PC-3 (cell line): ENCODE measurements around the gene TBC1D2. TPM values are rescaled to one million over a fixed set of nuclear protein-coding genes. Genes with fewer than 3 reads are reported as not detected.

Source experiments
- ATAC-seq: fragments of 200-7000 bp; cut with Tn5 transposase; 2 replicates; pipeline ENCODE4 v1.9.1; 2020; ENCODE audit warnings: mild to moderate bottlenecking, moderate library complexity
- BruUV-seq: library from RNA; stranded (reverse); fragments of 400-500 nt; replicated peaks from 2 replicates; lab custom pipeline; 2021; lab: Mats Ljungman, UMichigan
- CTCF ChIA-PET: fragments of 300-600 bp; sonication (Branson Sonifier 250); formaldehyde crosslinking; loops from one replicate; lab custom pipeline; 2022; ENCODE audit warnings: antibody characterized with exemption; lab: Charles Lee
- POLR2A ChIA-PET: fragments of 300-600 bp; sonication (Branson Sonifier 250); formaldehyde crosslinking; loops from one replicate; lab custom pipeline; 2022; ENCODE audit warnings: antibody characterized with exemption; ENCODE audit not compliant: unreplicated experiment; lab: Charles Lee
- DNase-seq: peaks from one replicate; pipeline ENCODE4 v3.0.0-alpha.2; 2015
- H2AFZ ChIP-seq: fragments of 300-600 bp; sonication (generic); 2 replicates; pipeline ENCODE4 v1.6.0; 2016; ENCODE audit warnings: antibody characterized with exemption, low read length
- H3F3A ChIP-seq: fragments of 300-600 bp; sonication (generic); one replicate; pipeline ENCODE4 v1.6.0; 2017; ENCODE audit warnings: antibody characterized with exemption, low read length, control low read depth, mild to moderate bottlenecking; ENCODE audit not compliant: unreplicated experiment
- H3K27ac ChIP-seq: fragments of 300-600 bp; sonication (generic); 2 replicates; pipeline ENCODE4 v1.5.1; 2016; ENCODE audit warnings: mild to moderate bottlenecking, low read length
- H3K27me3 ChIP-seq: fragments of 300-600 bp; sonication (generic); 2 replicates; pipeline ENCODE4 v1.6.1; 2016; ENCODE audit warnings: low read length, mixed read lengths
- H3K36me3 ChIP-seq: fragments of 300-600 bp; sonication (generic); 2 replicates; pipeline ENCODE4 v1.6.1; 2016; ENCODE audit warnings: low read depth, mixed run types, low read length, mixed read lengths
- H3K4me1 ChIP-seq: fragments of 300-600 bp; sonication (generic); 2 replicates; pipeline ENCODE4 v1.5.1; 2016; ENCODE audit warnings: low read length; ENCODE audit not compliant: insufficient read depth
- H3K4me2 ChIP-seq: fragments of 300-600 bp; sonication (generic); 2 replicates; pipeline ENCODE4 v1.6.0; 2016; ENCODE audit warnings: low read length
- H3K4me3 ChIP-seq: fragments of 300-600 bp; sonication (generic); 2 replicates; pipeline ENCODE4 v1.5.1; 2016; ENCODE audit warnings: mild to moderate bottlenecking, low read length, mixed read lengths
- H3K79me2 ChIP-seq: fragments of 300-600 bp; sonication (generic); 2 replicates; pipeline ENCODE4 v1.6.1; 2017; ENCODE audit warnings: low read length, mixed read lengths
- H3K9ac ChIP-seq: fragments of 300-600 bp; sonication (generic); 2 replicates; pipeline ENCODE4 v1.6.0; 2016; ENCODE audit warnings: mild to moderate bottlenecking, low read length
- H3K9me2 ChIP-seq: fragments of 300-600 bp; sonication (generic); replicated peaks from 2 replicates; pipeline ENCODE4 v1.6.1; 2016; ENCODE audit warnings: mixed run types, low read length, mixed read lengths
- H3K9me3 ChIP-seq: fragments of 300-600 bp; sonication (generic); 2 replicates; pipeline ENCODE4 v1.6.1; 2016; ENCODE audit warnings: low read length, mixed read lengths
- H4K20me1 ChIP-seq: fragments of 300-600 bp; sonication (generic); 2 replicates; pipeline ENCODE4 v1.6.1; 2016; ENCODE audit warnings: low read length, mixed read lengths
- CTCF ChIP-seq: fragments of 300-600 bp; sonication (generic); conservative IDR thresholded peaks from 2 replicates; pipeline ENCODE4 v1.5.1; 2017; ENCODE audit warnings: antibody characterized with exemption, low read depth, mild to moderate bottlenecking, low read length
- EZH2 ChIP-seq: fragments of 300-600 bp; sonication (generic); IDR thresholded peaks from one replicate; pipeline ENCODE4 v1.6.1; 2017; ENCODE audit warnings: antibody characterized with exemption, mild to moderate bottlenecking, low read length; ENCODE audit not compliant: unreplicated experiment
- EZH2phosphoT487 ChIP-seq: fragments of 300-600 bp; sonication (generic); IDR thresholded peaks from 2 replicates; pipeline ENCODE4 v1.6.1; 2018; ENCODE audit warnings: mild to moderate bottlenecking, antibody characterized with exemption, low read length, borderline replicate concordance
- intact Hi-C: fragments of 100-400 bp; cut with micrococcal nuclease; formaldehyde crosslinking; loops from 2 replicates; pipeline ENCODE4 v1.9.0; 2023
- total RNA-seq: library from RNA; depleted of rRNA; stranded (reverse); fragments of >200 nt; gene quantifications from 2 replicates; pipeline ENCODE4 v1.2.3, GENCODE V29; 2014

Gene TBC1D2
- total RNA-seq, 1 experiment from 2014 or later: 7.4 TPM

GRCh38 chr9:98201749-98202148 lies 53.7 kb downstream of the TBC1D2 start:
- Histone ChIP-seq H2AFZ (no peak overlapping the region), H3K9ac (no peak overlapping the region), H3K4me3 (no peak overlapping the region), H3F3A (no peaks in the 10 kb centered on the region), H3K79me2 (no peaks in the 10 kb centered on the region), H3K27ac (no peak overlapping the region), H3K4me2 (no peak overlapping the region), H3K27me3 (no peaks in the 10 kb centered on the region), H4K20me1 (no peaks in the 10 kb centered on the region), H3K9me3 (no peaks in the 10 kb centered on the region), H3K36me3 (no peaks in the 10 kb centered on the region), H3K9me2 (no peaks in the 10 kb centered on the region), H3K4me1 (no peaks in the 10 kb centered on the region)
- intact Hi-C loops: no loop called here
- no peak for DNase-seq
- TF ChIP-seq EZH2phosphoT487 (no peak), CTCF (no peak), EZH2 (no peak)
- ChIA-PET CTCF (no interaction called here), POLR2A (no interaction called here)
- no peak for ATAC-seq
- no TSS peak for BruUV-seq

DNA sequence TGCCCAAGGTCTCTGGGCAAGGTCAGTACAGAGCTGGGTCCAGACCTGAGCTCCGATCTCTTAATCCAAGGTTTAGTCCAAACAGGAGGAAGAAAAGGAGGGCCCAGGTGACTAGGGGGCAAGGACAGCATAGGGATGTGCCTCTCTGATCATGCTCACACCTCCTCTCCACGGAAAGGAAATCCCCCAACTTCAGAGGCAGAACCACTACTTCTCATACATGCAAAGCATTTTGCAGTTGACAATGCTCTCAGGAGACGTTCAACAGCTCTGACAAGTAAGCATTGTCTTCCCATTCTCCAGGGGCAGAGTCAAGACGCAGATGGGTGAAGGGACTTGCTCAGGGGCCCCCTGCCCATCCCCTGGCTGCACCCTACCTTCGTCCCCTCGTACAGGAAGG lies 54.3 kb downstream of the TBC1D2 start:
- H3K9ac ChIP-seq: no peak overlapping the region
- no peaks in the 10 kb centered on the region for H3K79me2 ChIP-seq
- ChIA-PET CTCF (no interaction called here), POLR2A (no interaction called here)
- intact Hi-C loops: no loop called here
- no peaks in the 10 kb centered on the region for H3K36me3 ChIP-seq
- H3K4me3 ChIP-seq: no peak overlapping the region
- H4K20me1 ChIP-seq: no peaks in the 10 kb centered on the region
- no peak overlapping the region for H3K4me2 ChIP-seq
- no peaks in the 10 kb centered on the region for H3K9me3 ChIP-seq
- ATAC-seq: no peak
- H3K27me3 ChIP-seq: no peaks in the 10 kb centered on the region
- H3K27ac ChIP-seq: no peak overlapping the region
- no peak overlapping the region for H2AFZ ChIP-seq
- no peaks in the 10 kb centered on the region for H3K9me2 ChIP-seq
- BruUV-seq: no TSS peak
- H3K4me1 ChIP-seq: no peaks in the 10 kb centered on the region
- TF ChIP-seq EZH2: no peak
- no peak for TF ChIP-seq EZH2phosphoT487
- TF ChIP-seq CTCF: no peak
- H3F3A ChIP-seq: no peaks in the 10 kb centered on the region
- DNase-seq: no peak

- TF ChIP-seq CTCF: no peak
- TF ChIP-seq EZH2: no peak
- no peak for TF ChIP-seq EZH2phosphoT487
- no peaks in the 10 kb centered on the region for H3K9me3 ChIP-seq
- H3K27me3 ChIP-seq: no peaks in the 10 kb centered on the region
- BruUV-seq: no TSS peak
- ATAC-seq: no peak
- no peak overlapping the region for H2AFZ ChIP-seq
- no peaks in the 10 kb centered on the region for H3K9me2 ChIP-seq
- no peaks in the 10 kb centered on the region for H3K79me2 ChIP-seq
- intact Hi-C loops: loop anchor here (10.0 kb wide), 1 partner anchor 55 kb away; no protein-coding TSS in a partner anchor
- H3K27ac ChIP-seq: no peak overlapping the region
- DNase-seq: no peak
- no peaks in the 10 kb centered on the region for H4K20me1 ChIP-seq
- no peaks in the 10 kb centered on the region for H3K36me3 ChIP-seq
- H3K4me1 ChIP-seq: no peaks in the 10 kb centered on the region
- ChIA-PET CTCF (no interaction called here), POLR2A (no interaction called here)
- H3K4me2 ChIP-seq: no peak overlapping the region
- no peak overlapping the region for H3K9ac ChIP-seq
- no peaks in the 10 kb centered on the region for H3F3A ChIP-seq
- H3K4me3 ChIP-seq: no peak overlapping the region
These were observed 55.9 kb downstream of the TBC1D2 start for GRCh38 chr9:98199388-98200033.
